Ishikawa (cell line): ENCODE data around the gene HBB.

Experiments
- CEBPB ChIP-seq: IDR thresholded peaks from 2 replicates; pipeline ENCODE4 v1.6.1; 2012
- CREB1 ChIP-seq: IDR thresholded peaks from 2 replicates; pipeline ENCODE4 v1.6.1; 2012; ENCODE audit warnings: low read depth
- EGR1 ChIP-seq: IDR thresholded peaks from 2 replicates; pipeline ENCODE4 v1.6.1; 2012
- EP300 ChIP-seq: IDR thresholded peaks from 2 replicates; pipeline ENCODE4 v1.6.1; 2012; ENCODE audit warnings: borderline replicate concordance
- FOXM1 ChIP-seq: IDR thresholded peaks from 2 replicates; pipeline ENCODE4 v1.6.1; 2012; ENCODE audit warnings: low read depth, borderline replicate concordance
- MAX ChIP-seq: IDR thresholded peaks from 2 replicates; pipeline ENCODE4 v1.6.1; 2012
- NFIC ChIP-seq: IDR thresholded peaks from 2 replicates; pipeline ENCODE4 v1.6.1; 2012
- RAD21 ChIP-seq: IDR thresholded peaks from 2 replicates; pipeline ENCODE4 v1.6.1; 2012; ENCODE audit warnings: low read depth
- REST ChIP-seq: IDR thresholded peaks from 2 replicates; pipeline ENCODE4 v1.6.1; 2012; ENCODE audit warnings: low read depth, mild to moderate bottlenecking
- TAF1 ChIP-seq: IDR thresholded peaks from 2 replicates; pipeline ENCODE4 v1.6.1; 2012; ENCODE audit warnings: low read depth, mild to moderate bottlenecking
- TCF12 ChIP-seq: IDR thresholded peaks from 2 replicates; pipeline ENCODE4 v1.6.1; 2012; ENCODE audit warnings: low read depth
- TEAD4 ChIP-seq: IDR thresholded peaks from 2 replicates; pipeline ENCODE4 v1.6.1; 2012
- USF1 ChIP-seq: IDR thresholded peaks from 2 replicates; pipeline ENCODE4 v1.6.1; 2012
- YY1 ChIP-seq: IDR thresholded peaks from 2 replicates; pipeline ENCODE4 v1.6.1; 2012; ENCODE audit warnings: low read depth
- ZBTB7A ChIP-seq: IDR thresholded peaks from 2 replicates; pipeline ENCODE4 v1.6.1; 2012; ENCODE audit warnings: low read depth

HBB gene

GRCh38 chr11:5188201-5188600 is 38.7 kb downstream of the HBB start:
- TF ChIP-seq YY1 (no peak), RAD21 (no peak), CEBPB (no peak), MAX (no peak), NFIC (no peak), REST (no peak), TAF1 (no peak), EP300 (no peak), CREB1 (no peak), TEAD4 (no peak), EGR1 (no peak), TCF12 (no peak), ZBTB7A (no peak), USF1 (no peak), FOXM1 (no peak)

- TF ChIP-seq MAX, result no peak
- TF ChIP-seq NFIC, result no peak
- TF ChIP-seq RAD21, result no peak
- no peak for TF ChIP-seq TEAD4
Observed at GRCh38 chr11:5178046-5178837, 48.6 kb downstream of the HBB start.
